SH-SY5Y (cell line): Measurements from ENCODE around the gene JAKMIP3.

ENCODE experiments used
- GATA2 ChIP-seq: IDR thresholded peaks from 2 replicates; pipeline ENCODE4 v1.6.1; 2011; ENCODE audit warnings: mild to moderate bottlenecking, low read depth, low read length
- GATA3 ChIP-seq: IDR thresholded peaks from 2 replicates; pipeline ENCODE4 v1.6.1; 2011; ENCODE audit warnings: low read depth, mild to moderate bottlenecking, low read length, moderate library complexity

GRCh38 chr10:132111121-132111731, 45.5 kb downstream of the JAKMIP3 start:
- TF ChIP-seq GATA2 = no peak
- TF ChIP-seq GATA3 = no peak
